ENCODE data around the gene CHID1. TPM values are rescaled to one million over a fixed set of nuclear protein-coding genes. Genes with fewer than 3 reads are reported as not detected.

CHID1 gene
- total RNA-seq, 2 donors from 2014 or later: 23.4 to 28.8 TPM

Other genes with a start within 250 kb of the CHID1 start
- gene DEAF1, start 215.6 kb downstream of the CHID1 start, total RNA-seq: 10 to 100 TPM; 55.3 to 77.1 TPM
- 10 to 100 TPM; 20.8 to 21.3 TPM for gene TMEM80, start 215.0 kb downstream of the CHID1 start, total RNA-seq
- 10 to 100 TPM in 1 of 2 donors, 1 to 10 TPM in 1; 6.8 to 11.7 TPM for gene EPS8L2, start 204.6 kb downstream of the CHID1 start, total RNA-seq
- 100 to 1,000 TPM in 1 of 2 donors, 10 to 100 TPM in 1; 60.4 to 102 TPM for gene TALDO1, start 163.3 kb downstream of the CHID1 start, total RNA-seq
- gene GATD1, start 133.3 kb downstream of the CHID1 start, total RNA-seq: 10 to 100 TPM; 36.7 to 44.3 TPM
- gene CEND1, start 120.7 kb downstream of the CHID1 start, total RNA-seq: under 1 TPM in 1 of 2 donors, not detected in 1; 0.63 TPM
- gene SLC25A22, start 112.5 kb downstream of the CHID1 start, total RNA-seq: 10 to 100 TPM; 16.4 to 20.3 TPM
- 10 to 100 TPM; 26.8 to 29.7 TPM for gene PIDD1, start 105.6 kb downstream of the CHID1 start, total RNA-seq
- gene RPLP2, start 100.8 kb downstream of the CHID1 start, total RNA-seq: 1,000 to 10,000 TPM; 4,178 to 4,199 TPM
- gene PNPLA2, start 91.9 kb downstream of the CHID1 start, total RNA-seq: 100 to 1,000 TPM; 178 to 182 TPM
- 1 to 10 TPM in 1 of 2 donors, under 1 TPM in 1; 0.47 to 1.0 TPM for gene CRACR2B, start 82.9 kb downstream of the CHID1 start, total RNA-seq
- 10 to 100 TPM; 54.9 to 67.3 TPM for gene CD151, start 77.9 kb downstream of the CHID1 start, total RNA-seq
- gene POLR2L, start 68.3 kb downstream of the CHID1 start, total RNA-seq: 10 to 100 TPM; 38.5 to 40.5 TPM
- gene TSPAN4, start 68.0 kb downstream of the CHID1 start, total RNA-seq: 1 to 10 TPM; 2.1 to 3.0 TPM
- gene AP2A2, start 15.1 kb upstream of the CHID1 start, total RNA-seq: 10 to 100 TPM; 71.1 to 74.0 TPM
- gene MUC6, start 125.9 kb upstream of the CHID1 start, total RNA-seq: not detected
- gene MUC2, start 164.1 kb upstream of the CHID1 start, total RNA-seq: not detected
- not detected for gene MUC5AC, start 247.1 kb upstream of the CHID1 start, total RNA-seq